Measurements from ENCODE around the gene TMEM222.

- TF ChIP-seq CTCF (conservative IDR thresholded peaks at IDR 0.05; ENCODE audit: low read depth, low read length) (no peak), EZH2 (IDR thresholded peaks at IDR 0.05; ENCODE audit: low read length, unreplicated experiment) (no peak)
These were observed at the start of gene TMEM222 for GRCh38 chr1:27321813-27322568.

Data from PC-3 (cell line).